GM12801 (cell line): ENCODE results near the gene TRRAP.

Source experiments
- CTCF ChIP-seq: IDR thresholded peaks from one replicate; pipeline ENCODE4 v1.5.1; 2011; ENCODE audit warnings: control low read depth; ENCODE audit not compliant: insufficient read length; ENCODE audit errors: extremely low read depth

The TRRAP gene

GRCh38 chr7:99010281-99010680 lies 131.9 kb downstream of the TRRAP start:
- no peak for TF ChIP-seq CTCF

DNA sequence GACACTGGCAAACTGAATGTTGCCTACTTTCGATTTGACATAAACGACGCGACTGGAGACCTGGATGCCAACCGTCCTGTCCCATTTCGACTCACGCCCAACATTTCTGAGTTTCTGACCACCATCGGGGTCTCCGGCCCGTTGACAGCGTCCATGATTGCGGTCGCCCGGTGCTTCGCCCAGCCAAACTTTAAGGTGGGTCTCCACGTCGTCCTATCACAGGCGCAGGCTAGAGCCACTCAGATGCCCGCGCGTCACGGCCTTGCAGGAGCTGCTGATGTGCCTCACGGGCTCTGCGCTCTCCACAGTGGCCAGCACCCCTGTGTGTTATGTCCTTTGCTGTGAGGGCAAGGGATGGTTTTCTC lies 133.0 kb downstream of the TRRAP start:
- TF ChIP-seq CTCF = no peak

- TF ChIP-seq CTCF = no peak
These were observed 133.5 kb downstream of the TRRAP start for GRCh38 chr7:99011706-99012404.

DNA sequence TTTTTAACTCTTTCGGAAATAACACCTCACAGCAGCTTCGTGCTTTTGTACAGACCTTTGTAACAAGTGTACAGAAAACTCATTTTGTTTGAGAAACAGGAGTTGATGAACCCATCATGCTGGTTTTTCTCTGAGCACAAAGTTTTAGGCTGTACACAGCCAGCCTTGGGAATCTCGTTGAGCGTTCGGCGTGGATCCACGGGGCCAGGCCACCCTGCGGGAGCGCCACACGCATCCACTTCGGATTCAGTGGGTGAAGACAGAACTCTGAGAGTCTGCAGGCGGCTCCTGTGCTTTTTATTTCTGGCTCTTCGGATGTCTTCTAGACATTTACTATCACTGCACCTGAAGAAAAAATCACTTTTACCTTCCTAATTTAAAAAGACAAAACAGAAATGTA lies 134.4 kb downstream of the TRRAP start:
- TF ChIP-seq CTCF = no peak

DNA sequence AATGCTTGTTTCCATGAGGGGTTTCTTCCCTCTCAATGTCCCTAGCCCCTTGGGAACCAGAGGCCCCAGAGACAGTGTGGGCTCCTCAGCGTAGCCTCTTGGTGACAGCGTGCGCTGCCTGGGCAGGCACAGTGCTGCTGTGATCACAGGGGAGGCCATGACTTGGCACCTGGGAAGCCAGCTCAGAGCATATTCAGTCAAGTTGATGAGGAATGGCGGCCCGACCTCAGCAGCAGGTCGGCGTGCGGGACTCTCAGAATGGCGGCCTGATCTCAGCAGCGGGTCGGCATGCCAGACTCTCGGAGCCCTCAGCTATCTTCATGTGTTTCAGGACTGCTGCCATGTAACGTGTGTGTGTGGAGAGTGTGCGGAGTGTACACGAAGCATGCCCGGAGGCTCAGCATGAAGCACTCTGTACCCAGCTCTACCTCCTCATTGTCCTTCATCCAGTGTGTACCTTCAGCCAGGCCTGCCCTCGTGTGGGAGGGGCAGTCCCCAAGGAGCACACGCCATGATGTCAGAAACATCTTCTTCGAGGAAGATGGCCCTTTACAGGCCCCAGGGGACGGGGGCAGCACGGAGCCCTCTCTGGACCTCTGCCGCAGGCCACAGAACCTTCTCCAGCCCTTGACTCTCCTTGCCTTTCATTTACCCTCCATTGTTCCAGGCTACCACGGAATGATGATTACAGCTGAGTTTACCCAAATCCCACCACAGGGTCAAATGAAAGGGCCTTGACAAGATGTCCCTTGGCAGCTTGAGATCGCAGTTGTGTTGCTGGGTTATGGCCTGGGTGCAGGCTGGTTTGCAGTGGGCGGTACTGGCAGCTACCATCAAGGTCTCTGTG lies 135.2 kb downstream of the TRRAP start:
- no peak for TF ChIP-seq CTCF

DNA sequence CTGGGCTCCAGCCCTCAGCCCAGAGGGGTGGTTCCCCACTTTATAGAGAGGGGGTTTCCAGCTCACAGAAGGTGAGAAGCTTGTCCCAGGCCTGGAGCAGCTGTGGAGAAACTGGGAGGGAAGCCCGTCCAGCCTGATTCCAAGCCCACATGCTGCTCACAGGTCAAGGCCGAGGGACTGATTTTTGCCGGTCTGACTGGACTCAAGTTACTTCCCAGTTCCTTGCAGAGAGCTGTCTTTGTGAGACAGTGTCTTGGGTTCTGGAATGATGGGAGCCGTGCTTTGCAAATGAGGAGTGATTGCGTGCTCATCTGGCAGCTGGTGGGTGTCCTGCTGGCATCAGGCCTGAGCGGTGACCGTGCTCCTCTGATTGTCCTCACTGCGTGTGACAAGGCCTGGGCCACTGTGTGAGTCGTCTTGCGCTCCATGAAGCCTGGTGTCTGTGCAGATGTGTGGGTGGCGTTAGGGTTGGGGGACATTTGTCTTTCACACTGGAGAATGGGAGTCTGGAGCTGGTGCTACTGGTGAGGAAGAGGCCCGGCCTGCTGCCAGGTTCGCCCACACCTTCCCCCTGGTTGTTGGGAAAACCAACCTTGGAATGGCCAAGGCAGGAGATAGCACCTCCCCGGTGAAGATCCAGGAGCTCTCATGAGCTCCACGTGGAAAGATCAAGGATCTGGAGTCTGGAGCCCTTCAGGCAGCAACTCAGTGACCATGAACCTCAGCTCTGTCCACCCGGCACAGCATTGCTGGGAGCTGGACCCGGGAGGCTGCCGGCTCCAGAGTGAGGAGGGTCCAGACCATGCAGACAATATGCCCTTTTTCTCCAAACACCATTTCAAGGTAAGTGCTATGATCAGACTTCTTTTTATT lies 136.0 kb downstream of the TRRAP start:
- TF ChIP-seq CTCF = no peak

GRCh38 chr7:99016196-99016595 lies 137.9 kb downstream of the TRRAP start:
- no peak for TF ChIP-seq CTCF
